ENCODE measurements around the gene TMEFF2.

TMEFF2 gene

DNA sequence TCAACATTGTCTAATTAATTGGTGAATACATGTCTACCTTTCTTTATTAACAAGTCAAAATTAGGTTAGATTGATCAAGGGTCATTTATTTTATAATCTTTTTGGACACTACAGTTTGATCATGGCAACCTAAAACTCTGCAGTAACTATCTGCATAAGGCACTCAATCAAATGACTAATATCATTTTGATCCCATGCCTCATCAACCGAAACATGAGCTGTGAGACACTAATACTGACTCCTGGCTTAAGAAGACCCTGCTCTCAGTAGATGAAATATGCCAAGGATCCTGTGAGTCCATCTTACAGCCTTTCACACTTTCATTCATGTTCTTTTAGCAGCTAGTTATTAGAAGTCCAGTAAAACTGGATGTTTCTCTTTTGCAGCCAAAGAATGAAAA, 178.5 kb downstream of the TMEFF2 start:
- H3K4me1 Mint-ChIP-seq = no peaks in the 10 kb centered on the region
- H3K4me3 Mint-ChIP-seq = no peak overlapping the region
- no peaks in the 10 kb centered on the region for H3K9me3 Mint-ChIP-seq
- H3K27me3 Mint-ChIP-seq (ENCODE audit: low read depth) = no peaks in the 10 kb centered on the region
- TF ChIP-seq, protein P1, sequence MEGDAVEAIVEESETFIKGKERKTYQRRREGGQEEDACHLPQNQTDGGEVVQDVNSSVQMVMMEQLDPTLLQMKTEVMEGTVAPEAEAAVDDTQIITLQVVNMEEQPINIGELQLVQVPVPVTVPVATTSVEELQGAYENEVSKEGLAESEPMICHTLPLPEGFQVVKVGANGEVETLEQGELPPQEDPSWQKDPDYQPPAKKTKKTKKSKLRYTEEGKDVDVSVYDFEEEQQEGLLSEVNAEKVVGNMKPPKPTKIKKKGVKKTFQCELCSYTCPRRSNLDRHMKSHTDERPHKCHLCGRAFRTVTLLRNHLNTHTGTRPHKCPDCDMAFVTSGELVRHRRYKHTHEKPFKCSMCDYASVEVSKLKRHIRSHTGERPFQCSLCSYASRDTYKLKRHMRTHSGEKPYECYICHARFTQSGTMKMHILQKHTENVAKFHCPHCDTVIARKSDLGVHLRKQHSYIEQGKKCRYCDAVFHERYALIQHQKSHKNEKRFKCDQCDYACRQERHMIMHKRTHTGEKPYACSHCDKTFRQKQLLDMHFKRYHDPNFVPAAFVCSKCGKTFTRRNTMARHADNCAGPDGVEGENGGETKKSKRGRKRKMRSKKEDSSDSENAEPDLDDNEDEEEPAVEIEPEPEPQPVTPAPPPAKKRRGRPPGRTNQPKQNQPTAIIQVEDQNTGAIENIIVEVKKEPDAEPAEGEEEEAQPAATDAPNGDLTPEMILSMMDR (IDR thresholded peaks at IDR 0.05; ENCODE audit: unreplicated experiment in 3 of 3) = no peak
- H3K36me3 Mint-ChIP-seq (ENCODE audit: low read depth) = no peaks in the 10 kb centered on the region
- no peak overlapping the region for H3K27ac Mint-ChIP-seq

DNA sequence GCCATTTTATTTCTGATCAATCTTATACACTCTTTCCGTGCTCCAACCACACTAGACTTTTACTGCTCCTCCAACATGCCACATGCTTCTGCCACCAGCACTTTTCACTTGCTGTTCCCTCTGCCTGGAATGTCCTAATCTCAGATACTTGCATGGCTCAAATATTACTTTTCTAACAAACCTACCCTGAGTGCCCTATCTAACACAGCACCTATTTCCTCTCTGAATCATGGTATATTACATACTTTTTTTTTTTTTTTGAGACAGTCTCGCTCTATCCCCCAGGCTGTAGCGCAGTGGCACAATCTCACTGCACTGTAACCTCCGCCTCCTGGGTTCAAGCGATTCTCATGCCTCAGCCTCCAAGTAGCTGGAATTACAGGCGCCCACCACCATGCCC, 181.5 kb downstream of the TMEFF2 start:
- no peak overlapping the region for H3K4me3 Mint-ChIP-seq
- peaks cover 3% of the 10 kb centered on the region for H3K4me1 Mint-ChIP-seq
- H3K27ac Mint-ChIP-seq = no peak overlapping the region
- no peaks in the 10 kb centered on the region for H3K36me3 Mint-ChIP-seq (ENCODE audit: low read depth)
- H3K9me3 Mint-ChIP-seq = no peaks in the 10 kb centered on the region
- no peaks in the 10 kb centered on the region for H3K27me3 Mint-ChIP-seq (ENCODE audit: low read depth)
- TF ChIP-seq, protein P1 (IDR thresholded peaks at IDR 0.05; ENCODE audit: unreplicated experiment in 3 of 3) = no peak

DNA sequence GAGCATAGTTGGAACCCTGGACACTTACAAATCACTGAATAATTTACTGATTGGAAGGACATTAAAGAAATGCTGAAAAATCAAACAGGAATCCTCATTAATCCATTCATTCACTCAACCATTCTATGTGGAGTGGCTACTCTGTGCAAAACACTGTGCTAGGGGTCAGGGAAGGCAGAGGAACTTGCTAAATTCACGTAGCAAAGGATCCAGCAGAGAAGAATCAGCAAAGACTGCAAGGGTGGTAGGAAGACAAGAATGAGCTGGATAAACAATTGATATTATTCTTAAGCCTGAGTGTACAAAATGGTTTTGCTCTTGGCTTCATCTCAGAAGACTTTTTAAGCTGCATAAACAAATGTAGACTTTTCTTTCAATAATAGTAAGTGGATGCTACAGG, 183.5 kb downstream of the TMEFF2 start:
- TF ChIP-seq, protein P1 (IDR thresholded peaks at IDR 0.05; ENCODE audit: unreplicated experiment in 3 of 3) = no peak
- no peaks in the 10 kb centered on the region for H3K9me3 Mint-ChIP-seq
- no peak overlapping the region for H3K27ac Mint-ChIP-seq
- no peak overlapping the region for H3K4me3 Mint-ChIP-seq
- peaks cover 15% of the 10 kb centered on the region for H3K4me1 Mint-ChIP-seq
- no peaks in the 10 kb centered on the region for H3K27me3 Mint-ChIP-seq (ENCODE audit: low read depth)
- H3K36me3 Mint-ChIP-seq (ENCODE audit: low read depth) = no peaks in the 10 kb centered on the region

DNA sequence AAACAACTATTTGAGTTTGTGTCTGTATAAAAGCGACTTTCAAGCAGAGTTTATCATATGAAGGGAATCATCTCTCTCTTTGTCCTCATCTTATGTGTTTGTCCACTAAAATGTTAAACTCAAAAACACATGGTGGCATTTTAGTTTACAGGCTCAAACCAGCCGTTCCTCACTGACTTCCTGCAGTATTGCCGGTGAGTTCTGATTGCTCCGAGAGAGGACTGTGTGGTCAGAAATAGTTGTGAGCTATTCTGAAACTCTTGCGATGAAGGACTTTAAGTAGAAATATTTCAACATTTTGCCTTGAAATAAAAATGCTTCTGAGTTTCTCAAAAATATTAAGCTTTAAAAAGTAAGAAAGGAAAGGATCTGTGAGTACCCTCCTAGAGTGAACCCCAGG, 184.7 kb downstream of the TMEFF2 start:
- Mint-ChIP-seq H3K4me3 (no peak overlapping the region), H3K27me3 (ENCODE audit: low read depth) (no peaks in the 10 kb centered on the region), H3K36me3 (ENCODE audit: low read depth) (no peaks in the 10 kb centered on the region), H3K27ac (no peak overlapping the region), H3K9me3 (no peaks in the 10 kb centered on the region), H3K4me1 (peaks cover 21% of the 10 kb centered on the region)
- TF ChIP-seq, protein P1 (IDR thresholded peaks at IDR 0.05; ENCODE audit: unreplicated experiment in 3 of 3) = no peak

DNA sequence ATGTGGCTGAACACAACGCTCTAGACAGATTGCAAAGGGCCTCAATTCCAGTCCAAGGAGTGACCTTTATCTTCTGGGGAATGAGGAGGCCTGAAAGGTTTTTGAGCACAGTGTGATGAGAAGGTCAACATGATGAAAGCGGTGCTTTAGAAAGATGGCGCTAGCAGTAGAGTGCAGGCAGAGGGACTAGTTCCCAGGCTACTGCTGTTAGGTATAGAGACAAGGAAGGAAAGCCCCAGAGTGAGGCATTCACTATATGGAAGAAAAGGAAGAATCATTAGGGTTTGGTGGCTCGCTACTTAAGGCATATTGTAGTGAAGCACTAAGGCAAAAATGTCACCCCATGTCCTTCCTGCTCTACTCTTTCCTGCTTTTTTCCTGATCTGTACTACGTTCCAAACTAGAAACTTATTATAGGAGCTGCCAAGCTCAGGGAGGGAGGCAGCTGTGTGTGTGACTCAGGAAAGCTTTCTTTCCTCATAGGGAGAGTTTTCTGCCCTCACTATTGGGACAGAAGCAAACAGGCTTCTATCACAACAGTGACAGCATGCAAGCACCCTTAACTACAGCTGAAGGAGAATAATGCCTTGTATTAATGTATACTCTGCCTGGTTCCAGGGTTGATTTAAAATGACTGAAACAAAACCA, 187.0 kb downstream of the TMEFF2 start:
- Mint-ChIP-seq H3K4me3 (no peak overlapping the region), H3K9me3 (no peaks in the 10 kb centered on the region), H3K36me3 (ENCODE audit: low read depth) (no peaks in the 10 kb centered on the region), H3K4me1 (peaks cover 26% of the 10 kb centered on the region), H3K27ac (no peak overlapping the region), H3K27me3 (ENCODE audit: low read depth) (no peaks in the 10 kb centered on the region)
- TF ChIP-seq, protein P1 (IDR thresholded peaks at IDR 0.05; ENCODE audit: unreplicated experiment in 3 of 3) = no peak

DNA sequence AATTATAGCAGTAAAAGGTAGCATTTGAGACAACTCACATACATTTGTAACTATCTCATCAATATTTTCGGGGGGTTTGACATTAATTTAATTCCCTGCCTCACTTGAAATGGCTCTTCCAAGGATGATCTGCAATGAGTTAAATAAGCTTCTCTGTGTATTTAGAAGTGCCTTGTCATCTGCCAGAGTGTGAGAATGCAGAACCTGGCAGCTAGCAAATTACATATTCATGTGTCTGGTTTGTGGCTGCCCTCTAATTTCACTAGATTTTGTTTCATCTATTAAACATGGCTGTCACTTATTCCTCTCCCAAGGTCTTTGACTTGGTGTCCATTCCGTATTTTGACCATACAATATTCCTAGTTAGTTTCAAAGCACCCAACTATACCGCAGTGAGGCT, 189.5 kb downstream of the TMEFF2 start:
- Mint-ChIP-seq H3K4me1 (peaks cover 26% of the 10 kb centered on the region), H3K27ac (no peak overlapping the region), H3K9me3 (no peaks in the 10 kb centered on the region), H3K4me3 (no peak overlapping the region), H3K36me3 (ENCODE audit: low read depth) (no peaks in the 10 kb centered on the region), H3K27me3 (ENCODE audit: low read depth) (no peaks in the 10 kb centered on the region)
- TF ChIP-seq, protein P1 (IDR thresholded peaks at IDR 0.05; ENCODE audit: unreplicated experiment in 3 of 3) = no peak
